Measurements from ENCODE around the gene TUBD1.

The TUBD1 gene

GRCh38 chr17:59828478-59828760 is 64.3 kb downstream of the TUBD1 start:
- in situ Hi-C loops (cut with MboI; ENCODE audit: low sequenced_read_pairs): no loop called here

- in situ Hi-C loops (cut with MboI; ENCODE audit: low sequenced_read_pairs): no loop called here
Measured at GRCh38 chr17:59827721-59828477, 64.8 kb downstream of the TUBD1 start.

GRCh38 chr17:59826706-59827453 is 65.9 kb downstream of the TUBD1 start:
- in situ Hi-C loops (cut with MboI; ENCODE audit: low sequenced_read_pairs): no loop called here

- in situ Hi-C loops (cut with MboI; ENCODE audit: low sequenced_read_pairs): no loop called here
Measured at GRCh38 chr17:59825533-59826322, 67.0 kb downstream of the TUBD1 start.

- in situ Hi-C loops (cut with MboI; ENCODE audit: low sequenced_read_pairs): no loop called here
Measured at GRCh38 chr17:59815965-59816364, 76.8 kb downstream of the TUBD1 start.

- in situ Hi-C loops (cut with MboI; ENCODE audit: low sequenced_read_pairs): no loop called here
Measured at GRCh38 chr17:59814685-59815084, 78.1 kb downstream of the TUBD1 start.

GRCh38 chr17:59814276-59814675 is 78.5 kb downstream of the TUBD1 start:
- in situ Hi-C loops (cut with MboI; ENCODE audit: low sequenced_read_pairs): no loop called here

GRCh38 chr17:59812139-59812538 is 80.6 kb downstream of the TUBD1 start:
- in situ Hi-C loops (cut with MboI; ENCODE audit: low sequenced_read_pairs): no loop called here

GRCh38 chr17:59811209-59811608 is 81.5 kb downstream of the TUBD1 start:
- in situ Hi-C loops (cut with MboI; ENCODE audit: low sequenced_read_pairs): no loop called here

- in situ Hi-C loops (cut with MboI; ENCODE audit: low sequenced_read_pairs): no loop called here
Measured at GRCh38 chr17:59810894-59811153, 81.9 kb downstream of the TUBD1 start.

Data from HL-60/S4 (cell line).